Chondrocyte (in vitro differentiated cells): Measurements from ENCODE around the gene PRDM2. TPM values are rescaled to one million over a fixed set of nuclear protein-coding genes. Genes with fewer than 3 reads are reported as not detected.
"Not testable (repeated sequence)": the region's sequence is repeated elsewhere in the genome, so short reads cannot be mapped to it uniquely, and the experiment has no call there.

Experiments
- DNase-seq: peaks from one replicate; pipeline ENCODE4 v3.0.0; 2021; ENCODE audit warnings: mixed read lengths, low spot score
- H3K27ac Mint-ChIP-seq: one replicate; pipeline ENCODE4 v1.8.0; 2021; ENCODE audit warnings: mild to moderate bottlenecking, moderate library complexity, mixed read lengths; ENCODE audit not compliant: unreplicated experiment
- H3K27me3 Mint-ChIP-seq: 2 replicates; pipeline ENCODE4 v1.8.0; 2021; ENCODE audit warnings: low read depth, mixed read lengths
- H3K36me3 Mint-ChIP-seq: 2 replicates; pipeline ENCODE4 v1.8.0; 2021; ENCODE audit warnings: low read depth, mixed read lengths
- H3K4me1 Mint-ChIP-seq: 2 replicates; pipeline ENCODE4 v1.8.0; 2021; ENCODE audit warnings: low read depth, mild to moderate bottlenecking, mixed read lengths
- H3K4me3 Mint-ChIP-seq: one replicate; pipeline ENCODE4 v1.8.0; 2021; ENCODE audit warnings: mild to moderate bottlenecking, moderate library complexity, mixed read lengths; ENCODE audit not compliant: unreplicated experiment
- H3K9me3 Mint-ChIP-seq: 2 replicates; pipeline ENCODE4 v1.8.0; 2021; ENCODE audit warnings: low read depth, mixed read lengths
- total RNA-seq: library from RNA; stranded (reverse); gene quantifications from 3 replicates; pipeline ENCODE4 v1.2.1, GENCODE V29; 2021
- TF ChIP-seq, protein P1 (sequence below): fragments of 200-600 bp; sonication (generic); IDR thresholded peaks from 2 replicates; pipeline ENCODE4 v1.5.0; 2021; ENCODE audit warnings: antibody characterized with exemption, mild to moderate bottlenecking, moderate library complexity

The PRDM2 gene
- total RNA-seq, 1 donor from 2014 or later: 36.8 TPM

DNA sequence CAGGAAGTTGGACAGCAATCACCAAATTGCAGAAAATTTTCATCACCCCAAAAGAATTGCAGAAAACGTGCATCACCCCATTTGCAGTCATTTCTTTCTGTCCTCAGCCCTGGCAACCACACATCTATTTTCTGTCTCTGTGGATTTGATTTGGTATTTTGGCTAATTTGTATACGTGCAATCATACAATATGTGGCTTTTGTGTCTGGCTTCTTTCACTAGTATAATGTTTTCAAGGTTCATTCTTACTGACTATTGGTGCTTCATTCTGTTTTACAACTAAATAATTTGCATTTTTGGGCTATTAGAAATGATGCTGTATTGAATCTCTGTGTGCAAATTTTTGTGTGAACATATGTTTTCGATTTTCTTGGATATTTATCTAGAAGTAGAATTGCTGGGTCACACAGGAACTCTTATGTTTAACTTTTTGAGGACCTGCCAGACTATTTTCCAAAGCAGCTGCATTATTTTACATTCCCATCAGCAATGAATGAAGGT, 24.8 kb upstream of the PRDM2 start:
- H3K27ac Mint-ChIP-seq: no peak overlapping the region

GRCh38 chr1:13677896-13678295, 22.1 kb upstream of the PRDM2 start:
- Mint-ChIP-seq H3K36me3 (no peaks in the 10 kb centered on the region), H3K9me3 (no peaks in the 10 kb centered on the region), H3K4me1 (no peaks in the 10 kb centered on the region), H3K4me3 (no peak overlapping the region), H3K27ac (no peak overlapping the region), H3K27me3 (peaks cover 19% of the 10 kb centered on the region)
- TF ChIP-seq, protein P1, sequence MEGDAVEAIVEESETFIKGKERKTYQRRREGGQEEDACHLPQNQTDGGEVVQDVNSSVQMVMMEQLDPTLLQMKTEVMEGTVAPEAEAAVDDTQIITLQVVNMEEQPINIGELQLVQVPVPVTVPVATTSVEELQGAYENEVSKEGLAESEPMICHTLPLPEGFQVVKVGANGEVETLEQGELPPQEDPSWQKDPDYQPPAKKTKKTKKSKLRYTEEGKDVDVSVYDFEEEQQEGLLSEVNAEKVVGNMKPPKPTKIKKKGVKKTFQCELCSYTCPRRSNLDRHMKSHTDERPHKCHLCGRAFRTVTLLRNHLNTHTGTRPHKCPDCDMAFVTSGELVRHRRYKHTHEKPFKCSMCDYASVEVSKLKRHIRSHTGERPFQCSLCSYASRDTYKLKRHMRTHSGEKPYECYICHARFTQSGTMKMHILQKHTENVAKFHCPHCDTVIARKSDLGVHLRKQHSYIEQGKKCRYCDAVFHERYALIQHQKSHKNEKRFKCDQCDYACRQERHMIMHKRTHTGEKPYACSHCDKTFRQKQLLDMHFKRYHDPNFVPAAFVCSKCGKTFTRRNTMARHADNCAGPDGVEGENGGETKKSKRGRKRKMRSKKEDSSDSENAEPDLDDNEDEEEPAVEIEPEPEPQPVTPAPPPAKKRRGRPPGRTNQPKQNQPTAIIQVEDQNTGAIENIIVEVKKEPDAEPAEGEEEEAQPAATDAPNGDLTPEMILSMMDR: no peak
- no peak for DNase-seq

More for the DNA sequence above, 24.8 kb upstream of the PRDM2 start:
- Mint-ChIP-seq H3K27me3 (peaks cover 16% of the 10 kb centered on the region), H3K4me1 (no peaks in the 10 kb centered on the region), H3K9me3 (no peaks in the 10 kb centered on the region), H3K4me3 (no peak overlapping the region), H3K36me3 (no peaks in the 10 kb centered on the region)
- DNase-seq: no peak
- TF ChIP-seq, protein P1: no peak

DNA sequence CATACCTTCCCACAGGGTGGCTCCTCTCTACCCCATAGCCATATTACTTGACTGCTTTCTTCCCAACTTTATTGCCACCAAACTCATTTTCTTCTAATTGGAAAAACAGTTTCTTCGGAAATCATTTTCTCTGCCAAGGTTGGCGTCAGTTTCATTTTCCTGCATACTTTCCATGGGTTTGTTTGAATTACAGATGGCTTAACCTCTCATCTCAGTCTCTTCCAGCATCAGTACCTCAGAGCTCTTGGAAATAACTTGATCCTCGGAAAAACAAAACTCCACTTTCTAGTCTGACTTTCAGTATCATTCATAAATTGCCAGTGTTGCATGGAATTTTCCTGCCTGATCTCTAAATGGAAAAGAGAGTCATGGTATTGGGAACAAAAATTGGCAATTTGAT, 20.3 kb upstream of the PRDM2 start:
- no peaks in the 10 kb centered on the region for H3K4me1 Mint-ChIP-seq
- TF ChIP-seq, protein P1: no peak
- no peak for DNase-seq
- peaks cover 18% of the 10 kb centered on the region for H3K27me3 Mint-ChIP-seq
- no peaks in the 10 kb centered on the region for H3K36me3 Mint-ChIP-seq
- H3K9me3 Mint-ChIP-seq: no peaks in the 10 kb centered on the region
- H3K4me3 Mint-ChIP-seq: no peak overlapping the region
- no peak overlapping the region for H3K27ac Mint-ChIP-seq

GRCh38 chr1:13680609-13681008, 19.4 kb upstream of the PRDM2 start:
- H3K4me1 Mint-ChIP-seq, H3K9me3 Mint-ChIP-seq, H3K36me3 Mint-ChIP-seq, DNase-seq, H3K4me3 Mint-ChIP-seq, H3K27ac Mint-ChIP-seq: not testable (repeated sequence)
- H3K27me3 Mint-ChIP-seq: peaks cover 14% of the 10 kb centered on the region

DNA sequence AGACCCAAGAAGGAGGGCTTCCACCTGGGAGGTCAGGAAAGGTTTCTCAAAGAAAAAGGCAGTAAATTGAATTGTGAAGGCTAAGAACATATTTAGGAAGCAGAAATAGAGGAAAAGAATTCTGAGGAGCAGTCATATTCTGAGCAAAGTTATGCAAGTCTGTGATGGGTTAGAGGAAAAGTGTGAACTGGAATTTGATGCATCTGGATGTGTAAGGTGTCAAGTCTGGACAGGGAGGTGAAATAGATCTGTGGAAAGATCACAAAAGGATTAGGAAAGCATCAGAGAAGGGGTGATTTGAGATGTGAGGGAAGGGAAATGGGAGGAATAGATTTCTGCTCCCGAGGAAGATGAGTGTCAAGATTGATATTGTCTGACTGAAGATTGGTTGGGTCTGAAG, 18.1 kb upstream of the PRDM2 start:
- Mint-ChIP-seq H3K4me3 (no peak overlapping the region), H3K4me1 (no peaks in the 10 kb centered on the region), H3K9me3 (no peaks in the 10 kb centered on the region), H3K27ac (no peak overlapping the region), H3K27me3 (peaks cover 13% of the 10 kb centered on the region), H3K36me3 (no peaks in the 10 kb centered on the region)
- no peak for DNase-seq
- TF ChIP-seq, protein P1: no peak

DNA sequence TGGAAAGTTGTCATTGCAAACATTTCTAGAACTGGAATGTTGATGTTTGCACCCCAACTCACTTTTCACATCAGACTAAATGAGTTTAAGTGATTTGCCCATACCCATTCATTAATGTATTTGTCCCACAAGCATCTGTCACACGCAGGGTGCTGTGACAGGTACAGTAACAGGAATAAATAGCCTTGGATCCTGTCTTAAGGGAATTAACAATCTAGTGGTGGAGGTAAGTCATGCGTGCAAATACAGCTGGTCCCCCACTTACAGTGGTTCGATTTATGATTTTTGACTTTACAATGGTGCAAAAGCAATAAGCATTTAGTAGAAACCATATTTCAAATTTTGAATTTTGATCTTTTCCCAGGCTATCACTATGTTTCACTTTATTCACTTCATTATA, 17.5 kb upstream of the PRDM2 start:
- no peaks in the 10 kb centered on the region for H3K9me3 Mint-ChIP-seq

More for the DNA sequence above, 17.5 kb upstream of the PRDM2 start:
- Mint-ChIP-seq H3K4me3 (no peak overlapping the region), H3K27me3 (peaks cover 13% of the 10 kb centered on the region), H3K36me3 (no peaks in the 10 kb centered on the region), H3K27ac (no peak overlapping the region), H3K4me1 (no peaks in the 10 kb centered on the region)
- TF ChIP-seq, protein P1: no peak
- no peak for DNase-seq
